Activated naive CD4-positive, alpha-beta T cell treated with anti-CD3 and anti-CD28 coated beads for 36 hours (primary cell): ENCODE measurements around the gene TOGARAM1. TPM values are rescaled to one million over a fixed set of nuclear protein-coding genes. Genes with fewer than 3 reads are reported as not detected.

Experiments used
- CTCF ChIA-PET: fragments of 350-600 bp; sonication (Branson Sonifier 250); formaldehyde crosslinking; loops from one replicate; lab custom pipeline; 2021; ENCODE audit warnings: antibody characterized with exemption; lab: Charles Lee
- DNase-seq: peaks from one replicate; pipeline ENCODE4 v3.0.0-alpha.2; 2020
- H3K27ac Mint-ChIP-seq: one replicate; pipeline ENCODE4 v1.8.0; 2021; ENCODE audit warnings: mild to moderate bottlenecking, mixed read lengths
- H3K27me3 Mint-ChIP-seq: one replicate; pipeline ENCODE4 v1.8.0; 2021; ENCODE audit warnings: low read depth, mixed read lengths
- H3K36me3 Mint-ChIP-seq: one replicate; pipeline ENCODE4 v1.8.0; 2021; ENCODE audit warnings: low read depth, mixed read lengths
- H3K4me1 Mint-ChIP-seq: one replicate; pipeline ENCODE4 v1.8.0; 2021; ENCODE audit warnings: low read depth, mixed read lengths
- H3K4me3 Mint-ChIP-seq: one replicate; pipeline ENCODE4 v1.8.0; 2021; ENCODE audit warnings: mild to moderate bottlenecking, moderate library complexity, mixed read lengths
- H3K9me3 Mint-ChIP-seq: one replicate; pipeline ENCODE4 v1.8.0; 2021; ENCODE audit warnings: mixed read lengths
- intact Hi-C: fragments of 100-400 bp; cut with micrococcal nuclease; formaldehyde crosslinking; loops from one replicate; pipeline ENCODE4 v1.15.1; 2023
- total RNA-seq, 2 experiments: library from RNA; stranded (reverse); gene quantifications; one replicate each; pipeline ENCODE4 v1.2.3, GENCODE V29; 2021

The TOGARAM1 gene
- total RNA-seq, 2 experiments from 2014 or later = 3.1 to 3.3 TPM

DNA sequence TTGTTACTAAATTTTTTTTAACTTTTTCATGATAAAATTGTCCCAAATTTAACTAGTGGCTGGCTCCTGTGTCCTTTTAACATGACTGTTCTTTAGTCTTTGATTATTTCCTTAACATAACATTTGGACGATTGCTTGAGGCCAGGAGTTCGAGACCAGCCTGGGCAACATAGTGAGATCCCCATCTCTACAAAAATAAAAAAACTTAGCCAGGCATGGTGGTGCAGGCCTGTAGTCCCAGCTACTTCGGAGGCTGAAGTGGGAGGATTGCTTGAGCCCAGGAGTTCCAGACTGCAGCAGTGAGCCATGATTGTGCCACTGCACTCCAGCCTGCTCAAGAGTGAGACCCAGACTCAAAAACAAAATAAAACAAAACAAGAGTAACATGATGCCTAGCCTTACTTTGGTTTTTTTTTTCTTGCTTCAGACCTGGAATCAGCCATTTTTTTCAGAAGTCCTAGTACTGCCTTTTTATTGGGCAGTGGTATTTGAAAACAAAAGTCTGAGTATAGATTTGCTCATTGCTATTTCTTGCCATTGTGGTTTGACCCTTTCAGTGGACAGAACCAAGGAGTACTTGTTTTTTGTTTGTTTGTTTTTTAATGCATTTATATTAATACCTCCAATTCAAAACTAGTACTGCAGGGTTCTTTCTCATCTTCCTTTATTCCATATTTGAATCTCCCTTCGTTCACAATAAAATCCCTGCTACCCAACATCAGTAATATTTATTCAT, 4.8 kb downstream of the TOGARAM1 start:
- intact Hi-C loops = no loop called here
- Mint-ChIP-seq H3K27me3 (no peaks in the 10 kb centered on the region), H3K9me3 (peaks cover 29% of the 10 kb centered on the region), H3K4me1 (peaks cover 65% of the 10 kb centered on the region), H3K36me3 (peaks cover 54% of the 10 kb centered on the region), H3K27ac (no peak overlapping the region), H3K4me3 (peak overlapping the region; percentile 18)
- DNase-seq = no peak
- CTCF ChIA-PET = no interaction called here

DNA sequence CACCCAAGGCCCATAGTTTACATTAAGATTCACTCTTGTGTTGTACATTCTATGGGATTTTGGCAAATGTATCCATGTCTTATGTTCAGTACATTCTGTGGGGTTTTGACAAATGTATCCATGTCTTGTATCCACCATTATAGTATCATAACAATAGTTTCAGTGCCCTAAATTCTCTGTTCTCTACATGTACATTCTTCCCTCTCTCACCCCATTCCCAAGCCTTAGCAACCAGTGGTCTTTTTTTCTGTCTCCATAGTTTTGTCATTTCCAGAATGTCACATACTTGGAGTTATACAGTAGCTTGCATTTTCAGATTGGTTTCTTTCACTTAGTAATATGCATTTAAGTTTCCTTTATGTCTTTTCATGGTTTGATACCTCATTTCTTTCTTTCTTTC, 6.7 kb downstream of the TOGARAM1 start:
- Mint-ChIP-seq H3K27me3 (no peaks in the 10 kb centered on the region), H3K27ac (no peak overlapping the region), H3K4me3 (no peak overlapping the region), H3K4me1 (peaks cover 66% of the 10 kb centered on the region), H3K9me3 (peaks cover 32% of the 10 kb centered on the region), H3K36me3 (peaks cover 54% of the 10 kb centered on the region)
- CTCF ChIA-PET = interaction anchor here (1.1 kb wide), 1 partner anchor 11 kb away, joined by 3 read pairs; no protein-coding TSS in a partner anchor
- intact Hi-C loops = no loop called here
- DNase-seq = no peak

DNA sequence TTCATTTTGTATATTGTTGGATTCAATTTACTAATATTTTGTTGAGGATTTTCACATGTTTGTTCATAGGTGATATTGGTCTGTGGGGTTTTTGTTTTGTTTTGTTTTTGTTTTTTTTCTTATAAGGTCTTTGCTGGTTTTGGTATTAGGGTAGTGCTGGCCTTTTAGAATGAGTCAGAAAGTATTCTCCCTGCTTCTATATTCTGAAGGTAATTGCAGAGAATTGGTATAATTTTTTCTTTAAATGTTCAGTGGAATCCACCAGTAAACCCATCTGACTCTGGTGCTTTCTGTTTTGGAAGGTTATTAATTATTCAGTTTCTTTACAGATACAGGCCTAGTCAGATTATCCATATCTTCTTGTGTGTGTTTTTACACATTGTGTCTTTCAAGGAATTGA, 8.9 kb downstream of the TOGARAM1 start:
- no peak for DNase-seq
- Mint-ChIP-seq H3K27me3 (no peaks in the 10 kb centered on the region), H3K27ac (no peak overlapping the region), H3K4me1 (peaks cover 59% of the 10 kb centered on the region), H3K4me3 (no peak overlapping the region), H3K9me3 (peaks cover 29% of the 10 kb centered on the region), H3K36me3 (peaks cover 47% of the 10 kb centered on the region)
- intact Hi-C loops = no loop called here
- CTCF ChIA-PET = no interaction called here

- peaks cover 29% of the 10 kb centered on the region for H3K9me3 Mint-ChIP-seq
- CTCF ChIA-PET = no interaction called here
- H3K4me3 Mint-ChIP-seq = no peak overlapping the region
- no peaks in the 10 kb centered on the region for H3K27me3 Mint-ChIP-seq
- peaks cover 63% of the 10 kb centered on the region for H3K4me1 Mint-ChIP-seq
- H3K27ac Mint-ChIP-seq = no peak overlapping the region
- no peak for DNase-seq
- peaks cover 49% of the 10 kb centered on the region for H3K36me3 Mint-ChIP-seq
- intact Hi-C loops = no loop called here
Observed at GRCh38 chr14:44971459-44971858, 9.5 kb downstream of the TOGARAM1 start.

- H3K4me3 Mint-ChIP-seq = no peak overlapping the region
- H3K4me1 Mint-ChIP-seq = peaks cover 28% of the 10 kb centered on the region
- intact Hi-C loops = no loop called here
- no peak overlapping the region for H3K27ac Mint-ChIP-seq
- H3K27me3 Mint-ChIP-seq = no peaks in the 10 kb centered on the region
- peaks cover 9% of the 10 kb centered on the region for H3K36me3 Mint-ChIP-seq
- H3K9me3 Mint-ChIP-seq = no peaks in the 10 kb centered on the region
- CTCF ChIA-PET = no interaction called here
- DNase-seq = no peak
Observed at GRCh38 chr14:44979273-44979672, 17.3 kb downstream of the TOGARAM1 start.

- H3K9me3 Mint-ChIP-seq = no peaks in the 10 kb centered on the region
- no peak for DNase-seq
- CTCF ChIA-PET = interaction anchor here (0.8 kb wide), 1 partner anchor 11 kb away, joined by 3 read pairs; no protein-coding TSS in a partner anchor
- peaks cover 25% of the 10 kb centered on the region for H3K4me1 Mint-ChIP-seq
- H3K27ac Mint-ChIP-seq = no peak overlapping the region
- peaks cover 8% of the 10 kb centered on the region for H3K36me3 Mint-ChIP-seq
- intact Hi-C loops = no loop called here
- H3K4me3 Mint-ChIP-seq = no peak overlapping the region
- H3K27me3 Mint-ChIP-seq = no peaks in the 10 kb centered on the region
Observed at GRCh38 chr14:44979740-44980356, 17.9 kb downstream of the TOGARAM1 start.

DNA sequence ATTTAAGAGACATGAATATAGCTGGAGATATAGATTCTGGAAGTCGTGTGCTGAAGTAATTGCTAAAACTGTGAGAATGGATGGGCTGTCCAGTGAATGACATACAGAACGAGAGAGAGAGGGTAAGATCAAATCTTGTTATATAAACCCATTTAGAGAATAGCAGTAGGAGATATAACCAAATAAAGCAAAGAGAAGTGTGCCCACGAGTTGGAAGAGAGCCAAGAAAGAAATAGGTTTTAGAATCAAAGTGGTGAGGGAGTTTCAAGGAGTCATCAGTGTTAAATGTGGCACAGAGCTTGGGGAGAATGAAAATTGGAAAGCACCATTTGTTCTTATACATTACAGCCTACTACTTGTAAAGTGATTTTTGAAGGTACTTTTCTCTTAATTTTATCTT, 19.2 kb downstream of the TOGARAM1 start:
- H3K27ac Mint-ChIP-seq = no peak overlapping the region
- H3K4me1 Mint-ChIP-seq = peaks cover 21% of the 10 kb centered on the region
- peaks cover 6% of the 10 kb centered on the region for H3K36me3 Mint-ChIP-seq
- no peak for DNase-seq
- no peak overlapping the region for H3K4me3 Mint-ChIP-seq
- CTCF ChIA-PET = no interaction called here
- H3K9me3 Mint-ChIP-seq = no peaks in the 10 kb centered on the region
- intact Hi-C loops = no loop called here
- H3K27me3 Mint-ChIP-seq = no peaks in the 10 kb centered on the region

GRCh38 chr14:44982594-44982993, 20.6 kb downstream of the TOGARAM1 start:
- peaks cover 20% of the 10 kb centered on the region for H3K4me1 Mint-ChIP-seq
- CTCF ChIA-PET = no interaction called here
- no peaks in the 10 kb centered on the region for H3K27me3 Mint-ChIP-seq
- intact Hi-C loops = loop anchor here (1.0 to 2.0 kb wide), 2 partner anchors 20 to 106 kb away; partner anchors contain the start of gene TOGARAM1
- H3K9me3 Mint-ChIP-seq = no peaks in the 10 kb centered on the region
- DNase-seq = no peak
- H3K4me3 Mint-ChIP-seq = no peak overlapping the region
- H3K27ac Mint-ChIP-seq = no peak overlapping the region
- H3K36me3 Mint-ChIP-seq = peaks cover 4% of the 10 kb centered on the region

- no peak overlapping the region for H3K4me3 Mint-ChIP-seq
- H3K27ac Mint-ChIP-seq = no peak overlapping the region
- H3K4me1 Mint-ChIP-seq = peaks cover 3% of the 10 kb centered on the region
- H3K27me3 Mint-ChIP-seq = no peaks in the 10 kb centered on the region
- CTCF ChIA-PET = no interaction called here
- intact Hi-C loops = no loop called here
- DNase-seq = no peak
- peaks cover 3% of the 10 kb centered on the region for H3K36me3 Mint-ChIP-seq
- peaks cover 2% of the 10 kb centered on the region for H3K9me3 Mint-ChIP-seq
Observed at GRCh38 chr14:44988694-44989093, 26.7 kb downstream of the TOGARAM1 start.

GRCh38 chr14:44989497-44990440, 27.8 kb downstream of the TOGARAM1 start:
- CTCF ChIA-PET = no interaction called here
- intact Hi-C loops = no loop called here
- no peak overlapping the region for H3K4me3 Mint-ChIP-seq
- DNase-seq = no peak
- H3K9me3 Mint-ChIP-seq = peaks cover 2% of the 10 kb centered on the region
- peaks cover 3% of the 10 kb centered on the region for H3K4me1 Mint-ChIP-seq
- H3K27ac Mint-ChIP-seq = no peak overlapping the region
- no peaks in the 10 kb centered on the region for H3K27me3 Mint-ChIP-seq
- peaks cover 3% of the 10 kb centered on the region for H3K36me3 Mint-ChIP-seq

DNA sequence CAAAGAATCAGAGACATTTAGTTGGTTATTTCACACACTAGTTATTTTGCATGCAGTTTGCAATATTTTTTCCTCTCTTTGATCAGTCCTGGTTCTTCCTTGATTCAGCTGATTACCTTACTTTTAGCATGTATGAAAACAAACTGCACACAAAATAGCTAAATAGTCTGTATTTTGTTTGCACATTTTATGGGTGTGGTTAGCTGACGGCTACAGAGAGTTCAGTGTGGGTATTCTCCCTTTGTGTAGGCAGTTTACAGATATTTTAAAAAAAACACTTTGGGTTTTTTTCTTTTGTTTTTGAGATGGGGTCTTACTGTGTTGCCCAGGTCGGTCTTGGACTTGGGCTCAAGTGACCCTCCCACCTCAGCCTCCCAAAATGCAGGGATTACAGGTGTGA, 28.5 kb downstream of the TOGARAM1 start:
- no peak overlapping the region for H3K27ac Mint-ChIP-seq
- peaks cover 3% of the 10 kb centered on the region for H3K36me3 Mint-ChIP-seq
- CTCF ChIA-PET = no interaction called here
- intact Hi-C loops = no loop called here
- peaks cover 2% of the 10 kb centered on the region for H3K9me3 Mint-ChIP-seq
- peaks cover 3% of the 10 kb centered on the region for H3K4me1 Mint-ChIP-seq
- no peak overlapping the region for H3K4me3 Mint-ChIP-seq
- DNase-seq = no peak
- no peaks in the 10 kb centered on the region for H3K27me3 Mint-ChIP-seq

DNA sequence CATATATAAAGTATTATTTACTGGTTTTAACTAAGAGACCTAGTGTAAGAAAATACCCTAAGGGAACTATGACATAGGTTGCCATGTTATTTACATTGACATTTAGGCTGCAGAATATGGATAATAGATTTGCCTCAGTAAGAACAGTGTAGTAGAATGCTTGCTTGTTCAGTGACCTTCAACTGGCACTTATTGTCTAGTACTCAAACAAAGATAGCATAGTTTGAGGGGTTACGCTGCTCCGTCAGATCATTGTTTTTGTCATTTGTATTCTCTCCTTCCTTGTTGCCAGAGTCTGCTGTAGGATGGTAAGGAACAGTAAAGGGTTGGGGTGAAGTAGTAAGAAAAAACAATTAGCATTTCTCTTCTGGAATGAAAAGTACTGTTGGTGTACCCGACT, 33.2 kb downstream of the TOGARAM1 start:
- Mint-ChIP-seq H3K36me3 (peaks cover 19% of the 10 kb centered on the region), H3K27ac (no peak overlapping the region), H3K4me1 (no peaks in the 10 kb centered on the region), H3K9me3 (no peaks in the 10 kb centered on the region), H3K27me3 (no peaks in the 10 kb centered on the region), H3K4me3 (no peak overlapping the region)
- no peak for DNase-seq
- CTCF ChIA-PET = no interaction called here
- intact Hi-C loops = no loop called here
